Measurements from ENCODE around the gene ZSCAN21. TPM values are rescaled to one million over a fixed set of nuclear protein-coding genes. Genes with fewer than 3 reads are reported as not detected.

ZSCAN21 gene
- total and polyA plus RNA-seq, 10 of the 15 experiments (the other 5 are each of a cell fraction or from before 2014, with no cell fraction given), result 1.9 to 9.6 (median 7.1) TPM

DNA sequence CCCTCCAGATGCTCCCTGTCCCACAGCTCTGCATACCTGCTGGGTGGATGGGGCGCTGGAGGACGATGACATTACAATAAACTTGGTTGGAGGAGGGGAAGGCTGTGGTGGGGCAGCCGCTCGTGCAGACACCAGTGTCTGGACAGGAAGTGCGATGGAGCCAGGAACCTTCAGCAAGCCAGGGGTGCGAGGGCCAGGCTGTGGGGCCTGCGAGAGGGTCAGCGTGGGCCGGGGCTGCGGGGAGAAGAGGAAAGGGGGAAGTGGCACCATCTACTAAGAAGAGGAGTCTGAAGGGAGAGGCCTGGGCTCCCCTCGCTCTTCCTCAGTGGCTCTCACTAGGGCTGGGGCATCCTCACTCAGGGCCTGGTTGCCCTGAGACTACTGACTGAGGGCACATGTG, 58.3 kb downstream of the ZSCAN21 start:
- no peaks in the 10 kb centered on the region for H3K4me1 ChIP-seq (ENCODE audit: control insufficient read depth, insufficient read depth, low read length)
- H3K4me2 ChIP-seq (ENCODE audit: control insufficient read depth, insufficient read depth), result no peak overlapping the region
- ChIA-PET POLR2A (no interaction called here), SMC1A (ENCODE audit: uncharacterized antibody, unreplicated experiment) (no interaction called here), RAD21 (ENCODE audit: unreplicated experiment) (no interaction called here), CTCF (no interaction called here)
- no peak overlapping the region for H2AFZ ChIP-seq (ENCODE audit: control insufficient read depth, low read depth, low read length)
- in situ Hi-C loops (cut with MboI) (no loop called here), intact Hi-C loops (cut with micrococcal nuclease; ENCODE audit: unreplicated experiment) (no loop called here)
- no peaks in the 10 kb centered on the region for H3K9me3 ChIP-seq (replicated peaks; ENCODE audit: control insufficient read depth, insufficient read depth, low read length)
- H3K27ac ChIP-seq (ENCODE audit: control insufficient read depth, insufficient read depth), result no peak overlapping the region
- no peaks in the 10 kb centered on the region for H3K79me2 ChIP-seq (ENCODE audit: control insufficient read depth, insufficient read depth, low read length)
- FAIRE-seq, result no peak
- no TSS peak for BruUV-seq (replicated peaks)
- no peak for ATAC-seq
- H4K20me1 ChIP-seq (ENCODE audit: control insufficient read depth, insufficient read depth), result no peaks in the 10 kb centered on the region
- no peaks in the 10 kb centered on the region for H3K27me3 ChIP-seq (replicated peaks in 1 of 2; ENCODE audit: control insufficient read depth in 2 of 2, insufficient read depth in 2 of 2, low read length in 1 of 2)
- DNase-seq (ENCODE audit: low read depth, low spot score), result no peak
- WGBS (ENCODE audit: insufficient coverage, insufficient replicate concordance, low lambda C conversion rate, missing lambda C conversion rate), result 70% methylated on average over 11 of the region's 11 CpGs
- no peak for TF ChIP-seq SIN3A (IDR thresholded peaks at IDR 0.05; ENCODE audit: low read depth, low read length)
- no peak for TF ChIP-seq PML (IDR thresholded peaks at IDR 0.05; ENCODE audit: low read length)
- TF ChIP-seq ZNF217 (IDR thresholded peaks at IDR 0.05), result no peak
- TF ChIP-seq RCOR1 (conservative IDR thresholded peaks at IDR 0.05; ENCODE audit: low read depth, low read length), result no peak
- TF ChIP-seq, protein P1, sequence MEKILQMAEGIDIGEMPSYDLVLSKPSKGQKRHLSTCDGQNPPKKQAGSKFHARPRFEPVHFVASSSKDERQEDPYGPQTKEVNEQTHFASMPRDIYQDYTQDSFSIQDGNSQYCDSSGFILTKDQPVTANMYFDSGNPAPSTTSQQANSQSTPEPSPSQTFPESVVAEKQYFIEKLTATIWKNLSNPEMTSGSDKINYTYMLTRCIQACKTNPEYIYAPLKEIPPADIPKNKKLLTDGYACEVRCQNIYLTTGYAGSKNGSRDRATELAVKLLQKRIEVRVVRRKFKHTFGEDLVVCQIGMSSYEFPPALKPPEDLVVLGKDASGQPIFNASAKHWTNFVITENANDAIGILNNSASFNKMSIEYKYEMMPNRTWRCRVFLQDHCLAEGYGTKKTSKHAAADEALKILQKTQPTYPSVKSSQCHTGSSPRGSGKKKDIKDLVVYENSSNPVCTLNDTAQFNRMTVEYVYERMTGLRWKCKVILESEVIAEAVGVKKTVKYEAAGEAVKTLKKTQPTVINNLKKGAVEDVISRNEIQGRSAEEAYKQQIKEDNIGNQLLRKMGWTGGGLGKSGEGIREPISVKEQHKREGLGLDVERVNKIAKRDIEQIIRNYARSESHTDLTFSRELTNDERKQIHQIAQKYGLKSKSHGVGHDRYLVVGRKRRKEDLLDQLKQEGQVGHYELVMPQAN (conservative IDR thresholded peaks at IDR 0.05), result no peak
- TF ChIP-seq ATF7 (IDR thresholded peaks at IDR 0.05; ENCODE audit: low read depth), result no peak
- TF ChIP-seq ZNF24 (IDR thresholded peaks at IDR 0.05), result no peak
- no peak for TF ChIP-seq CHD4 (IDR thresholded peaks at IDR 0.05)
- TF ChIP-seq TCF3 (IDR thresholded peaks at IDR 0.05; ENCODE audit: borderline replicate concordance, insufficient read depth, low read depth, low read length), result no peak
- TF ChIP-seq, protein P2, sequence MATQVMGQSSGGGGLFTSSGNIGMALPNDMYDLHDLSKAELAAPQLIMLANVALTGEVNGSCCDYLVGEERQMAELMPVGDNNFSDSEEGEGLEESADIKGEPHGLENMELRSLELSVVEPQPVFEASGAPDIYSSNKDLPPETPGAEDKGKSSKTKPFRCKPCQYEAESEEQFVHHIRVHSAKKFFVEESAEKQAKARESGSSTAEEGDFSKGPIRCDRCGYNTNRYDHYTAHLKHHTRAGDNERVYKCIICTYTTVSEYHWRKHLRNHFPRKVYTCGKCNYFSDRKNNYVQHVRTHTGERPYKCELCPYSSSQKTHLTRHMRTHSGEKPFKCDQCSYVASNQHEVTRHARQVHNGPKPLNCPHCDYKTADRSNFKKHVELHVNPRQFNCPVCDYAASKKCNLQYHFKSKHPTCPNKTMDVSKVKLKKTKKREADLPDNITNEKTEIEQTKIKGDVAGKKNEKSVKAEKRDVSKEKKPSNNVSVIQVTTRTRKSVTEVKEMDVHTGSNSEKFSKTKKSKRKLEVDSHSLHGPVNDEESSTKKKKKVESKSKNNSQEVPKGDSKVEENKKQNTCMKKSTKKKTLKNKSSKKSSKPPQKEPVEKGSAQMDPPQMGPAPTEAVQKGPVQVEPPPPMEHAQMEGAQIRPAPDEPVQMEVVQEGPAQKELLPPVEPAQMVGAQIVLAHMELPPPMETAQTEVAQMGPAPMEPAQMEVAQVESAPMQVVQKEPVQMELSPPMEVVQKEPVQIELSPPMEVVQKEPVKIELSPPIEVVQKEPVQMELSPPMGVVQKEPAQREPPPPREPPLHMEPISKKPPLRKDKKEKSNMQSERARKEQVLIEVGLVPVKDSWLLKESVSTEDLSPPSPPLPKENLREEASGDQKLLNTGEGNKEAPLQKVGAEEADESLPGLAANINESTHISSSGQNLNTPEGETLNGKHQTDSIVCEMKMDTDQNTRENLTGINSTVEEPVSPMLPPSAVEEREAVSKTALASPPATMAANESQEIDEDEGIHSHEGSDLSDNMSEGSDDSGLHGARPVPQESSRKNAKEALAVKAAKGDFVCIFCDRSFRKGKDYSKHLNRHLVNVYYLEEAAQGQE (IDR thresholded peaks at IDR 0.05; ENCODE audit: low read depth, low read length), result no peak
- H3K36me3 ChIP-seq (ENCODE audit: control insufficient read depth in 2 of 2, insufficient read depth in 2 of 2, low read length in 1 of 2), result peaks cover 5 to 9% of the 10 kb centered on the region in 2 experiments; a peak in 3 of 4 replicates
- no peak overlapping the region for H3K9ac ChIP-seq (ENCODE audit: control insufficient read depth, insufficient read depth, low read length)
- no peak overlapping the region for H3K4me3 ChIP-seq

Data from GM12878 (cell line).